Stomach smooth muscle (tissue), 2 donors: Measurements from ENCODE around the gene DKK2.

Experiments used
- H3K27ac ChIP-seq: one replicate; pipeline ENCODE4 v1.7.0; 2013; ENCODE audit warnings: mild to moderate bottlenecking, low read length, inconsistent platforms
- H3K27me3 ChIP-seq, 2 donors: one replicate each; pipeline ENCODE4 v1.7.0; 2013; ENCODE audit warnings: low read length in 2 of 2; ENCODE audit not compliant: insufficient read depth in 2 of 2, control insufficient read depth in 1 of 2
- H3K36me3 ChIP-seq, 2 donors: one replicate each; pipeline ENCODE4 v1.7.0; 2013; ENCODE audit warnings: low read length in 2 of 2; ENCODE audit not compliant: control insufficient read depth in 2 of 2, insufficient read depth in 2 of 2
- H3K4me1 ChIP-seq: one replicate; pipeline ENCODE4 v1.7.0; 2013; ENCODE audit warnings: low read length; ENCODE audit not compliant: control insufficient read depth, insufficient read depth
- H3K4me3 ChIP-seq, 2 donors: one replicate each; pipeline ENCODE4 v1.7.0; 2013; ENCODE audit warnings: low read length in 2 of 2
- H3K9ac ChIP-seq, 2 donors: one replicate each; pipeline ENCODE4 v1.7.0; 2013; ENCODE audit warnings: low read length in 2 of 2, mild to moderate bottlenecking in 1 of 2
- H3K9me3 ChIP-seq, 2 donors: one replicate each; pipeline ENCODE4 v1.7.0; 2013; ENCODE audit warnings: low read length in 2 of 2; ENCODE audit not compliant: control insufficient read depth in 2 of 2
- donor health status: healthy.
- donor health status: Pancreatic carcinoma.

Gene DKK2

DNA sequence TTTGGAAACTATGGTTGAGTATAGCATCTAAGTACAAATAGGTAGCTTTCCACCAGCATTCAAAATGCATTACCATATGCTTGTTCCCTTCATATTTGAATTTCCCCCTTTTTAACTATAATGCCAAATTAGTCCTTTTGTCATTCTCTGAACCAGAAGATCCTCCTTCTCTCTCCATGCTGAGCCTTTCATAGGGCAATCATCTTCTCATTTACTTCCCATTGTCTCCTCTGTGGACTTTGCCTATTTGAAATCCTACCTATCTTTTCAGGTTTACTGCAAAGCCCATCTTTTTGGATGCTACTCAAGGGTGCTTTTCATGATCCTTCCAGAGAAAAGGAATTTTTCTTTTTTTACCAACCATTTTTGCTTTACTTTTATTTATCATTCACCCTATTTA, 54.7 kb downstream of the DKK2 start:
- no peaks in the 10 kb centered on the region for H3K36me3 ChIP-seq
- H3K4me3 ChIP-seq: no peak overlapping the region
- no peak overlapping the region for H3K27ac ChIP-seq
- no peaks in the 10 kb centered on the region for H3K27me3 ChIP-seq
- H3K4me1 ChIP-seq: no peaks in the 10 kb centered on the region
- no peaks in the 10 kb centered on the region for H3K9me3 ChIP-seq
- no peak overlapping the region for H3K9ac ChIP-seq

DNA sequence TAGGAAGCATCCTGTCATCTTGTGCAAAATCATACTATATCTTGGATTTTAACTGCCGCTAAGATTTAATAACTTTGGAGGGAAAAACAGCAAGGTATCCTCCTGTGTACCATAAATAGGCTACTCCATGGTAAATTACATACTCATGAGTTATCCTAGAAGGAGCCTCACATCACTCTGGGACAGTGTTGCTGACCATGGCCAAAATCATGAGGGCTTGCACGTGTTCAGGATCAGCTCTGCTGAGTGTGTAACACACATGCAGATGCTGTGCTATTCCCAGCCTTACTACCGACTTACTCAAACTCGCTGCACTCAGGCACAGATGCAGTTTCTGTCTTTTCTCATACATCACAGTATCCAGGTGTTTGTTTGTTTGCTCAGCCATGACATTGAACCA, 56.6 kb downstream of the DKK2 start:
- Histone ChIP-seq H3K27ac (no peak overlapping the region), H3K9me3 (no peaks in the 10 kb centered on the region), H3K9ac (no peak overlapping the region), H3K27me3 (no peaks in the 10 kb centered on the region), H3K36me3 (no peaks in the 10 kb centered on the region), H3K4me3 (no peak overlapping the region), H3K4me1 (no peaks in the 10 kb centered on the region)

DNA sequence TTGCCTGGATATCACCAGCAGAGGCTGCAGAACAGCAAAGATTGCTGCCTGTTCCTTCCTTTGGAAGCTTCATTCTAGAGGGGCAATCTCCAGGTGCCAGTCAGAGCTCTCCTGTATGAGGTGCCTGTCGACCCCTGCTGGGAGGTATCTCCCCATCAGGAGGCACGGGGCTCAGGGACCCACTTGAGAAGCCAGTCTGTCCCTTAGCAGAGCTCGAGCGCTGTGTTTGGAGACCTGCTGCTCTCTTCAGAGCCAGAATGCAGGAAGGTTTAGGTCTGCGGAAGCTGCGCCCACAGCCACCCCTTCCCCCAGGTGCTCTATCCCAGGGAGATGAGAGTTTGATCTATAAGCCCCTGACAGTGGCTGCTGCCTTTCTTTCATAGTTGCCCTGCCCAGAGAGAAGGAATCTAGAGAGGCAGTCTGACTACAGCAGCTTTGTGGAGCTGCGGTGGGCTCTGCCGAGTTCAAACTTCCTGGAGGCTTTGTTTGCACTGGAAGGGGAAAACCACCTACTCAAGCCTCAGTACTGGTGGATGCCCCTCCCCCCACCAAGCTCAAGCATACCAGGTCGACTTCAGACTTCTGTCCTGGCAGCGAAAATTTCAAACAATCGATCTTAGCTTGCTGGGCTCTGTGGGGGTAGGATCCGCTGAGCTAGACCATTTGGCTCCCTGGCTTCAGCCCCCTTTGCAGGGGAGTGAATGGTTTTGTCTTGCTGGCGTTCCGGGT, 57.9 kb downstream of the DKK2 start:
- H3K9ac ChIP-seq: no peak overlapping the region
- no peak overlapping the region for H3K4me3 ChIP-seq
- no peaks in the 10 kb centered on the region for H3K4me1 ChIP-seq
- H3K36me3 ChIP-seq: no peaks in the 10 kb centered on the region
- no peak overlapping the region for H3K27ac ChIP-seq
- no peaks in the 10 kb centered on the region for H3K9me3 ChIP-seq
- no peaks in the 10 kb centered on the region for H3K27me3 ChIP-seq

GRCh38 chr4:106971636-106972035, 64.5 kb downstream of the DKK2 start:
- no peaks in the 10 kb centered on the region for H3K27me3 ChIP-seq
- no peak overlapping the region for H3K9ac ChIP-seq
- H3K36me3 ChIP-seq: no peaks in the 10 kb centered on the region

GRCh38 chr4:106967892-106968291, 68.2 kb downstream of the DKK2 start:
- Histone ChIP-seq H3K4me1 (no peaks in the 10 kb centered on the region), H3K4me3 (no peak overlapping the region), H3K9me3 (no peaks in the 10 kb centered on the region), H3K27ac (no peak overlapping the region), H3K36me3 (no peaks in the 10 kb centered on the region), H3K27me3 (no peaks in the 10 kb centered on the region), H3K9ac (no peak overlapping the region)

More at GRCh38 chr4:106971636-106972035, 64.5 kb downstream of the DKK2 start:
- H3K4me1 ChIP-seq: no peaks in the 10 kb centered on the region
- no peaks in the 10 kb centered on the region for H3K9me3 ChIP-seq
- no peak overlapping the region for H3K27ac ChIP-seq
- no peak overlapping the region for H3K4me3 ChIP-seq

DNA sequence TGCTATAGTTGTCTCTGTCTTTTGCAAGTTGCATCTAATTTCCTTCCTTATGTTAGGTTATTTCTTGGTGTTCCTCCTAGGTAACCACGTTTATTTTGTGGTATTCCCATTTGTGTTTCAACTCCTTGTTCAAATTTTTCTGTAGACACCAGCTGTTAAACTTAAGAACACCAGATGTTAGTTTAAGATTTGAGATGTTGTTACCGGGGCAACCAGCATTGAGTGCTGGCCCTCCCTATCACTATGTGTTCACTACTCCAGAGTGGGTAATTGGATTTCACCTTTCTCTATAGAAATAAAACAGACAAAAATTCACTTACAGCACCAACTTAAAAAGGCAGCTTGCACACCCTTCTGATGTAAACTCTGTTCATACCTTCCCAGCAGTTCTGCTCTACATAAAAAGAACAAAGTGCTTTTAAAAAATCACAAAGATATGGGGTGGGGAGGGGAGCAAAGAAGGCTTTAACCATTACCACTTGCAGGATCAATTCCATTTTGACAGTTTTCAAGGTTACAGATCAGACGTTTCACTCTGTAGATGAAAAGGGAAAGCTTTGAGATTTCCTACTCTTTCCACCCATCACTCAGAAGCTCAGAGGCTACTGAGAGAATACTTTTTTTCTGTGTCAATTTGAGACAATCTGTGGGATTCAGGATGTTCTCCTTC, 82.9 kb downstream of the DKK2 start:
- Histone ChIP-seq H3K27me3 (no peaks in the 10 kb centered on the region), H3K27ac (no peak overlapping the region), H3K36me3 (no peaks in the 10 kb centered on the region), H3K9ac (no peak overlapping the region), H3K4me3 (no peak overlapping the region), H3K9me3 (no peaks in the 10 kb centered on the region), H3K4me1 (no peaks in the 10 kb centered on the region)

GRCh38 chr4:106951891-106952290, 84.2 kb downstream of the DKK2 start:
- Histone ChIP-seq H3K4me1 (no peaks in the 10 kb centered on the region), H3K27me3 (no peaks in the 10 kb centered on the region), H3K36me3 (no peaks in the 10 kb centered on the region), H3K27ac (no peak overlapping the region), H3K9me3 (no peaks in the 10 kb centered on the region), H3K4me3 (no peak overlapping the region), H3K9ac (no peak overlapping the region)

DNA sequence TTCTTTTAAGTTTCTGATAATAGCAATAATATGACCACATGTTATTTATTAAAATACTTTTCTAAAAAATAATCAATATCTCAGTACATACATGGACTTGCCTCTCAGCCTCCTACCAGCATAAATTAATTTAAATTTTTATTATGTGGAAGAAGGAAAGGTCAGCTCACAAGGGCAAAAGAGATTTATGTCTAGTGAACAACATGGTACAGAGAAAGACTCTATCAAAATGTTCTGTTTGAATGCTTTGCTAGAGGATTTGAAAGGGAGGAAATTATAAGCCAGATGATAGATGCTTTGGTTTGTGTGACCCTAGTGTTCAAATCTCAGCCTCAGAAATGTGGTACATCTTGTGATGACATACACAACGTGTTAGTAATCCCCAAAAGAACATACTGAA, 94.3 kb downstream of the DKK2 start:
- no peak overlapping the region for H3K9ac ChIP-seq
- H3K4me1 ChIP-seq: no peaks in the 10 kb centered on the region
- no peaks in the 10 kb centered on the region for H3K36me3 ChIP-seq
- no peaks in the 10 kb centered on the region for H3K27me3 ChIP-seq
- H3K4me3 ChIP-seq: no peak overlapping the region
- no peak overlapping the region for H3K27ac ChIP-seq
- no peaks in the 10 kb centered on the region for H3K9me3 ChIP-seq

- Histone ChIP-seq H3K4me3 (no peak overlapping the region), H3K27ac (no peak overlapping the region), H3K9me3 (no peaks in the 10 kb centered on the region), H3K4me1 (no peaks in the 10 kb centered on the region), H3K27me3 (no peaks in the 10 kb centered on the region), H3K36me3 (no peaks in the 10 kb centered on the region), H3K9ac (no peak overlapping the region)
These were observed 105.6 kb downstream of the DKK2 start for GRCh38 chr4:106930522-106930921.

- Histone ChIP-seq H3K27me3 (no peaks in the 10 kb centered on the region), H3K4me1 (no peaks in the 10 kb centered on the region), H3K9ac (no peak overlapping the region), H3K4me3 (no peak overlapping the region), H3K27ac (no peak overlapping the region), H3K36me3 (no peaks in the 10 kb centered on the region), H3K9me3 (no peaks in the 10 kb centered on the region)
These were observed 106.9 kb downstream of the DKK2 start for GRCh38 chr4:106929248-106929647.

DNA sequence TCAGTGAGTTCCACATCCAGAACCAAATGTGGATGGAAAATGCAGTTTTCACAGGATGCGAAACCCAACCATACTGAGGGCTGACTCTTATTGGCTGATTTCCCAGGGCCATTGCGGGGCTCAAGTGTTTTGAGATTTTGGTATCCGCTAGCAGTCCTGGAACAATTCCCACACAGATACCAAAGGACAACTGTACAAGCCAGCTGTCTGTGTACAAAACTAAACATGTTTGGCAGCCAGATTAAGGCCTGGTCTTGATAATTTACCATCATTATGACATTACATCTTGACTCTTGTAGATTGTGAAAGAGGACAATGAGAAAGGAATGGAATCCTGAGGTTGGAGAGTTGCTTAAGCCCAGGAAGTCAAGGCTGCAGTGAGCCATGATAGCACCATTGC, 121.9 kb downstream of the DKK2 start:
- H3K27ac ChIP-seq: no peak overlapping the region
- no peaks in the 10 kb centered on the region for H3K36me3 ChIP-seq
- no peak overlapping the region for H3K9ac ChIP-seq
- no peaks in the 10 kb centered on the region for H3K27me3 ChIP-seq
- H3K4me1 ChIP-seq: no peaks in the 10 kb centered on the region
- H3K9me3 ChIP-seq: no peaks in the 10 kb centered on the region
- H3K4me3 ChIP-seq: no peak overlapping the region
